HG02938 (cell line): ENCODE results near the gene TOP2B.

Experiments
- ATAC-seq: cut with Tn5 transposase; IDR thresholded peaks from one replicate; pipeline ENCODE4 v1.9.1; 2021; ENCODE audit warnings: mild to moderate bottlenecking, moderate library complexity; ENCODE audit not compliant: unreplicated experiment

The TOP2B gene

DNA sequence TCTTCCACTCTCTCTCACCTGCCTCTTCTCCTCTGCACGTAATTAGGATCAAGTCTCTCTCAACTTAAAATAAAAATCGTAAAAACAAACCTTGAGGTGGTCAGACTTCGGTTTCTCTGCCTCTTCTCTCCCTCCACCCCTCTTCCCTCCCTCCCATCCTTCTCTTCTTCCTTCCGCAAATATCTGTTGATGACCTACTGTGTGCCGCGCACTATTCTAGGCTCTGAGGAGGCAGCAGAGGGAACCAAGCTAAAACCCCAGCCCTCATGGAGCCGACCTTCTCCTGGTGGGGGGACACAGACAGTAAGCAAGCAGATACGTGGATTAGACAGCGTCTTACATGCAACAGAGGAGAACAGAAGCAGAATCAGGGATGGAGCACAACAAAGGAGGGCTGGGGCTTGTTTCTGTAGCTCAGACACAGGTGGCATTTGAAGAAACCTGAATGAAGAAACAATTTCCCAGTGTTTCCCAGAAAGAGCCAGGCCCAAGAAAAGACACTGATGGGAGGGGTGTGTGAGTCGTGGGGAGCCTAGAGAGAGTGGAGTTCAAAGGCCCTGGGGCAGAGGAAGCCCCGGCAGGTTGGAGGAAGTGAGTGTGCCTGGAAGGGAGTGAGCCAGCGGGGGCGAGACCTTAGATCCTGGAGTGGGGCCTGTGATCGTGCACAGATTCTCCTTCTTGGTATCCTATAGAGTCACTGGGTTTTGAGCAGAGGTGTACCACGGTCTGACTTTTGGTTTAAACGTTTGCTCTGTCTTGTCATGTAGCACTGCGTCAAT is 80.5 kb downstream of the TOP2B start:
- ATAC-seq = no peak

DNA sequence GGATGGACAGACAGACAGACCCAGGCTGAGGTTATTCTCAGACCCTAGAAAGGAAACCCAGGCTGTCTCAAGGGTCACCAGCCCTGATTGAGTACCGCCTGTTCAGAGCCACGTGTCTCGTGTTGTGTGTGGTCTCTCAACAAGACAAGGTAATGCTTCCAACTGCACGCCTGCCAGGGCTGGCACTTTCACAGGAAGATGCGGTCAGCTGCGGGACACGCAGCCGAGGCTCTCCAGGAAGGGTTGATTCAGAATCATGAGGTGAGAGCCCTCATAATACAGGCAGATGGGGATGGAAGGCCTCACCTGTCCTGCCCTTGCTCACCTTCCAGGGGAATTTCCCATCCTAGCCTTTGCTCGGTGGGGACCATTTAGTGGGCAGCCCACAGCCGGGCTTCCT is 81.4 kb downstream of the TOP2B start:
- ATAC-seq = no peak

- no peak for ATAC-seq
Measured at GRCh38 chr3:25582242-25582641, 82.5 kb downstream of the TOP2B start.

DNA sequence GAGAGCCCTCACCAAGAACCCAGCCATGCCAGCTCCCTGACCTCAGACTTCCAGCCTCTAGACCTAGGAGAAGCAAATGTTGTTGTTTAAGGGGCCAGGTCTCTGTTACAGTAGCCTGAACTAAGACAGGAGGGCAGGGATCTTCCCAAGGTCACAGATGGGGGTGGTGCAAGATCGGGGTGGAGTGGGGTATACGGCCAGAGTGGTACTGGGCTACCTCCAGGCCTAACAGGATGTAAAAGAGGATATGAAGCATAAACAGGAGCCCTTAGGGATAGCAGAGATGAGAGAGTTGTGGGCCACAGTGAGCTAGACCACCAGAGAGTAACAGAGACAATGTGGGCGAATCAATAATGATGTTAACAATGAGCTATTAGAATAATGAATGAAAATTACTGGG is 82.9 kb downstream of the TOP2B start:
- ATAC-seq = no peak

GRCh38 chr3:25581335-25581734 is 83.4 kb downstream of the TOP2B start:
- ATAC-seq = no peak

DNA sequence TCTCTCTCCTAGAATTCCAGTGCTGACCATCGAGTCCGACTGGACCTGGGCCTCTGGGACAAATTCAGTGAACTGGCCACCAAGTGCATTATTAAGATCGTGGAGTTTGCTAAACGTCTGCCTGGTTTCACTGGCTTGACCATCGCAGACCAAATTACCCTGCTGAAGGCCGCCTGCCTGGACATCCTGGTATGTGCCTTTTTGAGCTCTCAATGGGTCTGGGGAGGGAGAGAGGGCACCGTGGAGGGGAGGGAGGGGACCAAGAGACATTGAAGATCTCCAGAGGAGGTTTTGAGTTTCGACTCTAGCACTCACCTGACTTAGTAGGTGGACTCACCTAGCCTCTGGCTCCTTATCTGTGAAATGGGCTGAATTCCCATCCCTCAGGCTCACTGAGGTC is 84.2 kb downstream of the TOP2B start:
- ATAC-seq = no peak

- ATAC-seq = no peak
Measured at GRCh38 chr3:25578059-25578458, 86.6 kb downstream of the TOP2B start.

GRCh38 chr3:25576831-25577454 is 87.8 kb downstream of the TOP2B start:
- ATAC-seq = no peak

DNA sequence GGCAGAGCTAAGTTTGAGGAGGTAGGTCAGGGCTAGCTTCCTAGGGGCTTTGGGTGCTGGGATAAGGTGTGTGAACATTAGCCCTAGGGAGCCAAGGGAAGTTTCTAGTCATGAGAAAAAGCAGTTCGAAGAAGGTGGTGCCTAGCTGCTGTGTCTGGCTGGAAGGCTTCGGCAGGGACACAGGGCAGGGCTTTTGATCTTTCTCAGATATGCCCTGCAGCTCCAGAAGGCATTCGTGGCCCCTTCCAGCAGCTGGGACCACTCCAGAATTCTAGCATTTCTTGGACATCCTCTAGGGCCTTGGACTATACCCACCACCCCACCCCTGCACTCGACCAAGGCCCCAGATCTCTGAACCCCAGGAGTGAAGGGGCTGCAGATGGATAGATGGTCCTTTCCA is 88.6 kb downstream of the TOP2B start:
- no peak for ATAC-seq

DNA sequence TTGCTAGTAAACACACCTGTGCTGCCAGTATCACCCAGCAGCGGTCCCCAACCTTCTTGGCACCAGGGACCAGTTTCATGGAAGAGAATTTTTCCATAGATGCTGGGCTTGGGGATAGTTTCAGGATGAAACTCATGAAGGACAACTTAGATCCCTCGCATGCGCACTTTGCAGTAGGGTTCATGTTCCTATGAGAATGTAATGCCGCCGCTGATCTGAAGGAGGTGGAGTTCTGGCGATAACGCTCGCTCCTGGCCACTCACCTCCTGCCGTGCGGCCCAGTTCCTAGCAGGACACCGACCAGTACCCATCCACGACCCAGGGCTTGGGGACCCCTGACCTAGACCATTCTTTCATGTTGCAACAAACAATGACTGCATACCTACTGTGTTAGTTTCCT is 89.7 kb downstream of the TOP2B start:
- ATAC-seq = no peak

DNA sequence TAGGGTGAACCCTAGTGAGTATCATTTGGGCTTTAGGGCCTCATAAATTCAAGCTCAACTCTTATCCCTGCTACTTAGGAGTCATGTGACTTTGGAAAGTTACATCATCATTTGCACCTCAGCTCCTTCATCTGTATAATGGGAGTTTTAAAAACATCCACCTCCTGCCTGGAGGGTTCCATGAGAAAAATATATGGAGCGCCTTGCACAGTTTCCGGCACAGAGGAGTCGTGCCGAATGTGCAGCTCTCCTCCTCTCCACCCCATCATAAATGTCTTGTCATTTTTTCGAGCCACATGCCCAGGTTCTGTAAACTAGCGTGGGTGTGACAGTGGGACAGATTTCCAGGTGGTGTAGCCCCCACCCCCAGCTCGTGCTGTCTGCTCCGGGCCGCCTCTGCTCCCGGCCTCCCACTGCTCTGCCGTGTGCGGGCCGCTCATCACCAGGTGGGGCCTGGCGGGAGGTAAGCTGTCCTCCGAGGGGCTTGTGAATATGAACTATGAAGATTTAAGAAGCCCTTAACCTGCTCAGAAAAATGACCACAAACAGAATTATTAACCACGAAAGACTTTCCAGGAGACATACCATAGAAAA is 90.4 kb downstream of the TOP2B start:
- ATAC-seq = no peak

- ATAC-seq = no peak
Measured at GRCh38 chr3:25573386-25574171, 91.1 kb downstream of the TOP2B start.

DNA sequence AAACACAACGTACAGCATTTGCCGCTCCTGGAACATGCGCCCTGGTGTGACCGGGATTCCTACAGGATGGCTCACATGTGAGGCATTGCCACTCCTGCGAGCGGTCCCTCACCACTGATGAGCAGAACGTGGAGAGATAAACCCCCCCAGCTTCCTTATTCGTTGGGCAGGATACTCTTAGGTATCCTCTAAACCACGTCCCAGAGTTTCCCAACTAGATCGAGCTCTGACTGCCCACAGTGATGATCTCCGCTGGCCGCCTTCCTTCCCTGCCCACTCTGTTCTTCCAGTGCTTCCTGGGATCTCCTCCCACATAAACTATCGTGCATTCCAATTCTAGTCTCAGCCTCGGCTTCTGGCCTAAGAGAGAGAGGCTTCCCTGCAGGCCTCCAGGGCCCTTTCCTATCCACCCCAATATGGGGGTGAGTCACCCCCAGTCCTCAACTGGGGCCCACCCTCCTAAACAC is 91.8 kb downstream of the TOP2B start:
- no peak for ATAC-seq

GRCh38 chr3:25572336-25572735 is 92.4 kb downstream of the TOP2B start:
- no peak for ATAC-seq

GRCh38 chr3:25571285-25571684 is 93.4 kb downstream of the TOP2B start:
- no peak for ATAC-seq

DNA sequence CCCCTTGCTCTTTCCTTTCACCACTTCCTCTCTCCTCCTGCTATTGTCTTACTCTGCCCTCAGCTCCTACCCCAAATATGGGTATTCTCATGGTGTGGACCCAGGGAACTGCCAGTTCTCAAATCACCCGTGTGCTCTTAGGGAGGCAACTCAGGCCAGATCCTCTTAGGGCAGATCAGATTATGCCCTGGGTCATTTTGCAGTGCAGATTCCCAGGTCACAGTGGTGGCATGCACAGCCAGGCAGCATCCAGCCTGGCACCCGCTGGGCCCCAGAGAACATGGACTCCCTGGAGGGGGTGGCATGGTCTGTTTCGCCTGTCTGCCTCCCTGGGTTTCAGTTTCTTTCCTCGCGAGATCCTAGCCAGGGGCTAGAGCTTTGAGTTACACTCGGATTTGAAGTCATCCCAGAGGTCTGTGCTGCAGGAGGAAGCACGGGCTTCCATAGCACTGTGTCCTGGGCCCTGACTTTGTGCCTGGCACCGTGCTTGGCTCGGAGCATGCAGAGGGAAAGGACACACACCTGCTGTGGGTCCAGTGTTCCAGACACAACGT is 96.1 kb downstream of the TOP2B start:
- ATAC-seq = no peak

DNA sequence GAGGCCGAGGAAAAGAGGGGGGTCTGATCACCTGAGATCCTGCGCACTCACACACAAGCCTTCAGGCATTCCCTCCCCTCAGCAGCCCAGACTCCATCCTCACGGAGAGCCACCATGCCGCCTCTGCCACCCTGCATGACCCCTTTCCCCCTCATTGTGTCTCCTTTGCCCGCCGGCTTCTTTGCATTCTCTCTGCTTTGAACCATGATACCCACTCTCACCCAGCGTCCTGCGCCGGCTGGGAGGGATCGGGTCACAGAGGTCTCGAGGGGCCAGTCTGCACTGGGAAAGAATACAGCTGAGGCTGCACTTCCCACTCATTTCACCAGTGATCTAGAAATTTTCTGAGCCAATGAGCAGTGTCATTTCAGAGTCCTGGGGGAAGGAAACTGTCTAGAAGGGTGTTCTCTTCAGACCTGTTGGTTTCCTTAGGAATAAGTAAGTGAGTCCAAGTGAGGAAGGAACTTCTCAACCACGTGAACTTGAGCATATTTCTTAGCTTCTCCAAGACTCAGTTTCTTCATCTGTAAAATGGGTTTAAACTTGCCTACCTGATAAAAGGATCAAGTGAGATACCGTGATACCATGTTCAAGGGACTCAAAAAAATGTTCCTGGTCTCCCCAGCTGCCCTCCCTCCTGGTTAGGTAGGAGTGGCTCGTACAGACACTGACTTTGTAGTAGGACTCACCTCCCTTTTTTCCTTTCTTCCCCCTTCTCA is 96.7 kb downstream of the TOP2B start:
- ATAC-seq = no peak

GRCh38 chr3:25567388-25567787 is 97.3 kb downstream of the TOP2B start:
- ATAC-seq = no peak

GRCh38 chr3:25566358-25566920 is 98.3 kb downstream of the TOP2B start:
- ATAC-seq = no peak

- ATAC-seq = no peak
Measured at GRCh38 chr3:25565807-25566206, 98.9 kb downstream of the TOP2B start.
